Suppressor macrophage treated with lipopolysaccharide for 4 hours (primary cell): ENCODE data around the gene OXT.
A peak's percentile ranks its signal among the peaks of the same experiment; 100 is the strongest.

Experiments
- DNase-seq: peaks from one replicate; pipeline ENCODE4 v3.0.0-alpha.2; 2020

Gene OXT

DNA sequence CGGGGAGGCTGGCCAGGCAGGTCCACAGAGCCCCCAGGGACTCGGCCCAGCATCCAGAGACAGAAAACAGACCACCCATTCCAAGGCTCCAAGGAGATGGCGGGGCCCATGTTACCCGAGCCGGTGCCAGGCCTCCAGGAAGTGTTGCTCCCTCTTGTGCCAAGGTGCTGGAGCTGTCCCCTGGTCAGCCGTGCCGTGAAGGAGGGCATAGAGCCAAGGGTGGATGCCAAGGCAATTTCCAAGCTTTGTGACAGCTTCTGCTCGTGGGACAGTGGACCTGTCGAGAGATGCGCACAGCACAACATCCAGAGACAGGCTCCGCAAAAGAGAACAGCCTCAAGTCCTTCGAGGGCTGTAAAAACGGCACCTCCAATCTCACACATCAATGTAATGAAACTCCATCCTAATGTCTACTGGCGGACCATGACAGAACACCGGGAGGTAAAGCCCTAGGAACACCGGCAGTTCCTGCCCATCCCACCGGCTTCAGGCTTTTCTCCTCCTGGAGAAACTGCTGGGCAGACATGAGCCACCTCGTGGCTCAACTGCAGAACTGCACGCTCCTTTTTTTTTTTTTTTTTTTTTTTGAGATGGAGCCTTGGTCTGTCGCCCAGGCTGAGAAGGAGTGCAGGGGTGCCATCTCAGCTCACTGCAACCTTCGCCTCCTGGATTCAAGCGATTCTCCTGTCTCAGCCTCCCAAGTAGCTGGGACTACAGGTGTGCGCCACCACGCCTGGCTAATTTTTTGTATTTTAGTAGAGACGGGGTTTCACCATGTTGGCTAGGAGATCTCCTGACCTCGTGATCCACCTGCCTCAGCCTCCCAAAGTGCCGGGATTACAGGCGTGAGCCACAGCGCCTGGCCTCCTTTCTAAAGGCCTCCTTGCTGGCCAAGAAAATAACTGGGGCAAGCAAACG is 44.0 kb downstream of the OXT start:
- DNase-seq = peak; percentile 55

GRCh38 chr20:3116341-3116740 is 44.9 kb downstream of the OXT start:
- DNase-seq = no peak

GRCh38 chr20:3117839-3118379 is 46.5 kb downstream of the OXT start:
- DNase-seq = peak; percentile 77

DNA sequence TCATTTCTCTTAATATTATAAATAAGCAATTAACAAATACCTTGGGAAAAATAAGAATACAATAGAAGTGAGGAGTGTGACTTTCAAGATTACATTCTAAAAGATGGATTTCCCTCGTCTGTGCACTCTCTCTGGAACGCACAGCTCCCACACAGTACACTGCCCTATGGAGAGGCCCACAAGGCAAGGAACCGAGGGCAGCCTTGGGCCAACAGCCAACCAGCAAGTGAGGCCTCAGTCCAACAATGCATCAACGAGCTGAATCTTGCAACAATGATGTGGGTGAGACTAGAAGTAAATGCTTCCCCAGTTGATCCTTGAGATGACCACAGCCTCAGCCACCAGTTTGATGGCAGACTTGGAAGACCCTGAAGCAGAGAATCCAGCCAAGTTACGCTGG is 47.6 kb downstream of the OXT start:
- DNase-seq = no peak

DNA sequence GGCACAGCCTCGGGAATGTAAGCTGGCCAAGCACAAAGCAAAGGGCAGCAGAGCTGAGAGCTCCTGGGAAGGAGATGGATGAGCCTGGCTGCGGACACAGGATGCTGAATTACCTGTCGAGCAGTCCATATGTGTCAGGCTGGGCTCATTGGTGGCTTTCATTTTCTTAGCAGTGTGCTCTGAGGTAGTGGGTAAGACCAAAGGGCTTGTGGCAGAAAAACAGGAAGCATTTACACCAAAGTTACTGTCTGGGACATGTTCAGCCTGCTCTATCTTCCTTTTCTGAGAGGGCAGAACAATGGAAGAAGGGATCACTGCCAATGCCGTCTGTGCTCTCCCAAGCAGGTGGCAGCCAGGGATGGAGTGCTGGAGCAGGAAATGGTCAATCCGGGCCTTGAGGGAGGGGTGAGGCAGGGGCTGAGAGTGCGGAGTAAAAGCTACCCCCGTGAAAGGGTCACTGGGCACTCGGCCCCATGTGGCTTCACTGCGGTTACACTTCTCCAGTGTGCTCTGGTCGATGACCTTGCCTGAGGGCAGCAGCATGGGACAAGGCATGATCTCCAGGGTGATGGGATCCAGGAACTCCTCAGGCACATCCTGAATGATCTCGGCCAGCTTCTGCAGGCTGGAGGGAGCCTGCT is 50.0 kb downstream of the OXT start:
- DNase-seq = no peak
